HK-2 (cell line): Measurements from ENCODE around the gene SETX.

Experiments
- DNase-seq: peaks from one replicate; pipeline ENCODE4 v3.0.0-alpha.2; 2018; ENCODE audit not compliant: unreplicated experiment

SETX gene

GRCh38 chr9:132287256-132287760, 67.5 kb downstream of the SETX start:
- DNase-seq, result no peak

GRCh38 chr9:132283863-132284262, 70.9 kb downstream of the SETX start:
- peak; percentile 15 for DNase-seq

GRCh38 chr9:132283165-132283564, 71.6 kb downstream of the SETX start:
- no peak for DNase-seq

- DNase-seq, result no peak
Measured at GRCh38 chr9:132274861-132275260, 79.9 kb downstream of the SETX start.

- peak; percentile 33 for DNase-seq
Measured at GRCh38 chr9:132269704-132270516, 84.9 kb downstream of the SETX start.

- DNase-seq, result peak; percentile 33
Measured at GRCh38 chr9:132268725-132269352, 85.9 kb downstream of the SETX start.

- DNase-seq, result no peak
Measured at GRCh38 chr9:132267660-132268059, 87.1 kb downstream of the SETX start.

- DNase-seq, result no peak
Measured at GRCh38 chr9:132266017-132266416, 88.8 kb downstream of the SETX start.

- DNase-seq, result no peak
Measured at GRCh38 chr9:132260846-132261245, 93.9 kb downstream of the SETX start.

- DNase-seq, result no peak
Measured at GRCh38 chr9:132250324-132251262, 104.2 kb downstream of the SETX start.

- DNase-seq, result no peak
Measured at GRCh38 chr9:132249690-132250089, 105.1 kb downstream of the SETX start.

GRCh38 chr9:132249123-132249522, 105.7 kb downstream of the SETX start:
- DNase-seq, result no peak

GRCh38 chr9:132247942-132248341, 106.8 kb downstream of the SETX start:
- DNase-seq, result no peak

- no peak for DNase-seq
Measured at GRCh38 chr9:132245465-132245864, 109.3 kb downstream of the SETX start.

GRCh38 chr9:132244582-132245455, 110.0 kb downstream of the SETX start:
- DNase-seq, result no peak

- no peak for DNase-seq
Measured at GRCh38 chr9:132243156-132244074, 111.4 kb downstream of the SETX start.

GRCh38 chr9:132242621-132243155, 112.1 kb downstream of the SETX start:
- no peak for DNase-seq

GRCh38 chr9:132241840-132242620, 112.8 kb downstream of the SETX start:
- no peak for DNase-seq

- DNase-seq, result no peak
Measured at GRCh38 chr9:132241483-132241839, 113.3 kb downstream of the SETX start.
